HG03097 (cell line): ENCODE data around the gene NEK10.

Source experiments
- ATAC-seq: cut with Tn5 transposase; IDR thresholded peaks from one replicate; pipeline ENCODE4 v1.9.1; 2021; ENCODE audit not compliant: unreplicated experiment, low FRiP score

NEK10 gene

DNA sequence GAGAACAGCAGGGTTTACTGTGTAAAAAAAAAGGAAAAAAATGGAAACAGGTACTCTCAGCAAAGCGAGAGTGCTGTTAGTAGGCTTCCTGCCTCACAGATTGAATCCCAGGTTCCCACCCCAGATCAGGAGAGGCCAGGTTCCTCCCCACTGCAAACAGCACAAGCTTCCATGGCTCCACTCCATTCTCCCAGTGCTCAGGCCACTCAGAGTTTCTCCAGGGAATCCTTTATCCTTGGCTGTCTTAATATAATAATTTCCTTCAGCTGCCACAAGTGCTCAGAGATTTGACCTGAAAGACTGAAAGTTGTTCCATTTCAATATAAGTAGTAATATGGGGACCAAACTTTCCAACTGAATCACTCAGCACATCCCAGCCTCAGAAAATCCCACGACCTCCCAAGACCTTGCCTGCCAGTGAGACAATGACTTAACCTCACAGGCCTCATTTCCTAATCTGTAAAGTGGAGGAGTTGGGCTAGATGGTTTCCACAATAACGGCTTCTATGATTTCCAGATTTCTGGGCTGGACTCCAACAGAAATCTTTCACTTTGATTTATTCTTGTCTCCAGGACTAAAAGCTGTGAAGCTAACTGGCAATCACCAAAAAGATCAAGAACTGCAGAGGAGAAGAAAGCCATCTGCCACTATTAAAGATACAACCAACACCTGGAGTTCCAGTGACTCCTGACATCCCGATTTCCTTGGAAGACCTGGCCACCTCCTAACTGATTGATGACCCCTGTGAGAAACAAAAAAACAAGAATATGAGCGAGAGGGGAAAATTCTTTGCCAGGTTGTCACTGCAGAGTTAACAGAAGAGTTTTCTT is 289.5 kb downstream of the NEK10 start:
- ATAC-seq = no peak

GRCh38 chr3:27078246-27078913 is 290.8 kb downstream of the NEK10 start:
- ATAC-seq = no peak

DNA sequence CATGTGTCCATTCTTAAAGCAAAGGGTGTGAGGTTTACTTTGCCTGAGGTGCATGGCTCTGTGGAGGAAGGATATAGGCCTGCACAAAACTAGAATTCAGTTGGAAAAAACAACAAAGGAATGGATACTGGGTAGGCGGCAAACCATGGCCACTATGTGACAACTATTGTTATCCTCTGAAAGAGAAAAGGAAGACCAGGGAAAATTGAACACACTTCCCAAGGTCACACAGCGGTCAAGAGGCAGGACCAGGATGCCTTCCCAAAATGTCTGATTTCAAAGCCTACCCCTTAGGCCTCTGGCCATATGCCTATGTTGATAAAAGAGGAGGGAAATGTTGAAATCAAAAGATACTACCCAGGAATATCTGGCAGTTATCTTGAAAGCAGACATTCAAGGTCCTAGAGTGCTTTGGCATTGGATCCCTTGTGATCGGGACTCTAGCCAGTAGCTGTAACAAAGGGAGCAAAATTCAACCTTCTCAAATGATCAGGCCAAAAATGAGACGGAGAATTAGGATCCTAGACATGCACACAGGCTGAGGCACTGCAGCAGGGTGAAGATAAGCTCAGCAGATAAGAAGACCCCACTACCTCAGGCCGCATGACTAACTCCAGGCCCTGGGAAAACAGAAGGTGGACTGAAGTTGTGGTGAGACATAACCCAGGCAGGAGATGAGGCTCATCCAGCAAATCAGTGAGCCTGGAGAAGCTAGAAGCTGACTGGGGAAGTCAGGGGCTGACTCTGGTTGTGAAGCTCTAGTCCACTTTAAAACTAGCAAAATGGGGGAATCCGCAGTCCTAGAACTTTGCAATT is 292.2 kb downstream of the NEK10 start:
- no peak for ATAC-seq

DNA sequence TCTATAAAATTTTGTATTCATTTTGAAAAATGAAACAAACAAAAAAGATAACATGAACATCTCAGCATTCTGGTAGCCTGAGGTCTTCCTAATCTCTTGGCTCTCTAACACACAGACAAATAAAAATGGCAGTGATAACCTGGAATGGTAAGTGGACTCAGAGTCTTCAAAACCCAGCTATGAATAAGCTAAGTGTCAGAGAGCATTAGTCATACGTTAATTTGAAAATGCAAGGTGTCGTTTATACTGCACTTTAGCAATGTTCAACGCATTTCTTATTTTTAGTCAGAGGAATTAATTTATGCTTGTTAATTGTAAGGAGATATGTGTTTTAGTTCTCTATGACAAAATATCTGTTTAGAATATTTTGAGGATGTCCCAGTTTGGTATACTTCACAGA is 294.3 kb downstream of the NEK10 start:
- no peak for ATAC-seq

DNA sequence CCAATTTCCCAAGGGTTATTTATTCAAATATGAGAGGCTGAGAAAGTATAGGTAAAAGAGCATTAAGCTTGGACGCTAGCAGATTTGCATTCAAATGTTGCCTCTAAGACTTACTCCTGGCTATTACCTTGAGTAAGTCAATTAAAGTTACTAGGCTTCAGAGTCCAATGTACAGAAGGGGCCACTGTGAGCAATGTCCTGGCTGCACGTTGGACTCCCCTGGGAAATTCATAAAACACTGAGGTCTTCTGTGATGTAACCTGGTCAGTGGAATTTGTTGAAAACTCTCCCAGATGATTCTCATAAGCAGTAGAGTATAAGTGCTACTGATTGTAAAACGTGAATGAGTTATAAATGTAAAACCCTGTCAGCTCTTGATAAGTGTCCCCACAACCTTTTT is 295.3 kb downstream of the NEK10 start:
- no peak for ATAC-seq

DNA sequence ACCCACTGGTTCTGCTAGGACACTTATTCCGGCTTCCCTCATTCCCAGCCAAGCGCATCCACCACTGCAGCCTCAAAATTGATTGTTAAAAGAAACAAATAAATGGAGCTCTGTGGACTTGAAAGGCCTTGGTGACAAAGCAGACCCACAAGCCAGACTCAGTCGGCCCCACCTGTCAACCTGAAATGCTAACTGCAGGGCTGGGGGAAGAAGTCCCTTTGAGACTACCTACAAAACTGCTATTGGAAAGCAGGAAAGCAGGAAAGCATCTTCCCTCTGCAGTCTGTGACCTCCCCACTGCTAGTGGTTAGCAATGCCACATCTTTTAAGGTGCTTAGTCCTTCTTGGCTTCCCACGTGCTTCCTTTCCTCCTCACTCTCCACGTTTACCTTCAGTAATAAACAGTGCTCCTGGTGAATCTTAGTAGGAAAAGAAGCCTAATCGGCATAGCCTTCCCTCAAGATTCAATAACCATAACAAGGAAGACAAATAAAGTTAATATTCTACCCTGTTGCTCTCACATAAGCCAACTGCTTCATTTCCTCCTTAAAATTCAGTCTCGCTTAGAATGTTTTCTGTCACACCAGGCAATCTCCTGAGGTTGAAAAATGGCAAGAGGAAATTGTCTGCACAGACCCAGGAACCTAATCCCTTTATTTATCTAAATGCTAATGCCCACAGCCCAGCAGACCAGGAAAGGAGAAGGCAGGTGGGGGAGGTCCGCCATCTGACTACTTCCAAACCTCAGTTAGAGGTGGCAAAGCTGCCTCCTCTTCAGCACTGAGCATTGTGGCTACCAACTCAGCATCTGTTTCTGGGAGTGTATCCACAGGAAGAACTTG is 296.2 kb downstream of the NEK10 start:
- ATAC-seq = no peak

- no peak for ATAC-seq
Observed at GRCh38 chr3:27060336-27060735, 308.8 kb downstream of the NEK10 start.
